D721Med (cell line): Measurements from ENCODE around the gene KLHL33.

ENCODE experiments used
- DNase-seq: peaks from one replicate; pipeline ENCODE4 v3.0.0; 2011; ENCODE audit warnings: low spot score; ENCODE audit not compliant: insufficient read length
- FAIRE-seq: peaks from 2 replicates; lab custom pipeline; 2011; peaks lifted over from hg19 to GRCh38; lab: Jason Lieb, UNC
- TF ChIP-seq, protein P1 (sequence below): IDR thresholded peaks from 2 replicates; pipeline ENCODE4 v1.5.1; 2012; ENCODE audit warnings: mild to moderate bottlenecking, control low read depth; ENCODE audit not compliant: insufficient read depth; ENCODE audit errors: missing control alignments

The KLHL33 gene

DNA sequence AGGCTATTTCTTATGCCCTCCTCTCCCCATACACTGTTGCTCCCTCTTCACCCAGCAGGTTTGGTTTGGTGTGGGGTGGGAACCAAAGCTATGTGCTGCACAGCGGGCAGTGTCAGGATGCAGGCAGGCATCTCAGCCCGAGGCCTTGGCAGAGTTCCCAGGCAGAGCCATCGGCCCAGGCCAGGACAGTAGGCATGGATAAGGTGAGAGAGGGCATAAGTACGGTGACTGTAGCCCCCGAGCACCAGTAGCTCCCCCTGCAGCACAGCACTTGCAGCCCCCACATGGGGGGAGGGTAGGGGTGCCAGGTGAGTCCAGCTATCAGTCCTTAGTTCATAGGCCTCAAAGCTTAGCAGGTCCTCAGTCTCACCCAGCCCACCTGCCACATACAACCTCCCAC, 7.2 kb downstream of the KLHL33 start:
- FAIRE-seq: no peak
- TF ChIP-seq, protein P1, sequence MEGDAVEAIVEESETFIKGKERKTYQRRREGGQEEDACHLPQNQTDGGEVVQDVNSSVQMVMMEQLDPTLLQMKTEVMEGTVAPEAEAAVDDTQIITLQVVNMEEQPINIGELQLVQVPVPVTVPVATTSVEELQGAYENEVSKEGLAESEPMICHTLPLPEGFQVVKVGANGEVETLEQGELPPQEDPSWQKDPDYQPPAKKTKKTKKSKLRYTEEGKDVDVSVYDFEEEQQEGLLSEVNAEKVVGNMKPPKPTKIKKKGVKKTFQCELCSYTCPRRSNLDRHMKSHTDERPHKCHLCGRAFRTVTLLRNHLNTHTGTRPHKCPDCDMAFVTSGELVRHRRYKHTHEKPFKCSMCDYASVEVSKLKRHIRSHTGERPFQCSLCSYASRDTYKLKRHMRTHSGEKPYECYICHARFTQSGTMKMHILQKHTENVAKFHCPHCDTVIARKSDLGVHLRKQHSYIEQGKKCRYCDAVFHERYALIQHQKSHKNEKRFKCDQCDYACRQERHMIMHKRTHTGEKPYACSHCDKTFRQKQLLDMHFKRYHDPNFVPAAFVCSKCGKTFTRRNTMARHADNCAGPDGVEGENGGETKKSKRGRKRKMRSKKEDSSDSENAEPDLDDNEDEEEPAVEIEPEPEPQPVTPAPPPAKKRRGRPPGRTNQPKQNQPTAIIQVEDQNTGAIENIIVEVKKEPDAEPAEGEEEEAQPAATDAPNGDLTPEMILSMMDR: no peak
- DNase-seq: no peak

DNA sequence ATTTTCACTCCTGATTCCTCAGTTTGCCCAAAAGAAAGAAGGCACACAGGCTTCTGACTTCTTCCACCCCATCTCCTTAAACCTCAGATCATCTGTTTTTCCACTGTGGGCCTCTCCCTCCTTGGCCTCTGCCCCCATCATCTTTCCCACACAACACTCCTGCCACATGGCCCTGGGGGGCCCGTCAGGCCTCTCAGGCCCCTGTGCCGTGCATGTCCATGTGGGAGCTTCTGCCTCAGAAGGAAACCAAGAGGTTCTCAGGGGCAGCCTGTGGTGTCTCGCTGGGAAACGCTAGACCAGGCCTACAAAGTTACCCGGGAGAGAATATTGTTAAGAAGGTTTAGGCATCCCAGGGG, 8.0 kb downstream of the KLHL33 start:
- TF ChIP-seq, protein P1: no peak
- DNase-seq (no peak), FAIRE-seq (no peak)

DNA sequence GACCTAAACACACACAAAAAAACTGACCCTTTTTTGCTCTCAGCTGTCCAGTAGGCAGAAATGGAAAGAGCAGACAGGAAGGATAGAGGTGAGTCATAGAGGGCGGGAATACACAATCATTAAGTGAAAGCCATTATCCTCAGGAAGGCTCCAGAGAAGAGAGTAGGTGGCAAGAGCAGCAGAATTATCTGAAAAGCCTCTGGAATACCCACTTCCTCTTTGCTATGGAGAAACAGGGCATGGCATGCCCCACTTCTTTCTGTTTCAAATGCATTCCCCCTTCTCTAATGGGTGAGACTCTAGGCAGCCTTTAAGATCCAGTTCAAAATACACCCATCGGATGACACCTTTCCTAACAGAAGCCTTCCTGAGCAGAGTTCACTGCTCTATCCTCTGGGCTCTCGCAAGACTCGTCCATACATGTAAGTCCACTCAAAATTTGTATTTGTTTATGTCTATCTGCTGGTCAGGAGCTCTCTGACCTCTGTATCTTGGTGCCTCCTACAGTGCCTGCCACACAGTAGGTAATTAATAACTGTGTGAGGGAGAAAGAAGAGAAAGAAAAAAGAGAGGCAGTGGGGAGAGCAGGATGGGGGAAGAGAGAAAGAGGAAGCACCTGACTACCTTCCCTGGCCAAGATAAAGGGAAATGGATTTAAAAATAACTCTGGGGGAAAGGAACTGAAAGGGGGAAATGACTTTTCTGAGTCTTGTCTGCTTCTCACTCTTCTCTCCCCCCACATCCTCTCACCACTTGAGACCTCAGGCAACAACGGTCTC, 8.5 kb downstream of the KLHL33 start:
- FAIRE-seq (no peak), DNase-seq (no peak)
- TF ChIP-seq, protein P1: no peak

DNA sequence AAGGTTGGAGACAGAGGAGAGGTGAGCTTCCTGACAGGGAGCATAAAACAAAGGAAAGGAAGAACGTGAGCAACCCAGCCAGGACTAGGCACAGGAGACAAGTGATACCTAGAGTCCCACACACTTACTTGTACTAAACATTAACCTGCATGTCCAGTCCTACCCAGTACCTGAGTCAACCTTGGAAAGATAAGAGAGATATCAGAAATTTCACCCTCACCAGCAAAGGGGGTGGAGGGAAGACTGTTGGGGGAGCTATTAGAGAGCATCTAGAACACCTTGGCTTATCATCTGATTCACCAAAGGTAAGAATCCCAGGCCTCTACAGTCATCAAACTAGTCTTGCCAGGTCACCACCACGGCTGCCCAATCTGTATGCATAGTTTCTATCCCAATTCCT, 11.1 kb downstream of the KLHL33 start:
- FAIRE-seq: no peak
- no peak for DNase-seq
- TF ChIP-seq, protein P1: no peak

DNA sequence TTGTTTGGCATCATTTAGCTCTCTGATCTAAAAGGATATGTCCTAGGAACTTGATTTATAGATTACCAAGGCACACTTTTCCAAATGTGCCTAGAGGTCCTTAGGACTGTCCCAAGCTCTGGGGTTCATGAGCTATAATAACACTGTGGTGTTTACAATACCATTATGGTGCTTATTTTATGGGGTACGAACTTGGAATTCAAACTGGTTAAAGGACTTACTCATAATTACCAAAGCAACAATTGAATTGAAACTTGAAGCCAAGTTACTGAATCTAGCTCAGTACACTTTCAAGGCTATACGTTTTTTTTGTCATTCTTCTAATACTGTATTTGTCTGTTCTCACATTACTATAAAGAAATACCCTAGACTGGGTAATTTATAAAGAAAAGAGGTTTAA, 13.1 kb downstream of the KLHL33 start:
- TF ChIP-seq, protein P1: no peak
- FAIRE-seq (no peak), DNase-seq (no peak)

DNA sequence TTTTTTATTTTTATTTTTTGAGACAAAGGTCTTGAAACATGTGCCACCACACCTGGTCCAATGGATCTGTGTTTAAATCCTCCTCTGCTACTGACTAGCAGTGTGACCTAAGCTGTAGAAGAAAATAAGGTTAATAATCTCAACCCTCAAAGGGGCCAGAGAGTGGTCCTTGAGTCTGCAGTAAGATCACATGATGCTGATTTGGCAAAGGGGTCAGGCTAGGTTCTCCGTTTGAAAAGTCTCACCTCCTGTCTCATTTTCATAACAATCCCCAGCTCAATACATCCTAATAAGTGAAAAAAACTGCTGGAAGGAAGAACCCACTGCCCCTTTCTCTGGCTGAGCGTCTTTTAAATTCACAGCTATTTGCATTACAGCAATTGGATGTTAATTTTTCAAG, 14.7 kb downstream of the KLHL33 start:
- TF ChIP-seq, protein P1: no peak
- DNase-seq: no peak
- FAIRE-seq: no peak

DNA sequence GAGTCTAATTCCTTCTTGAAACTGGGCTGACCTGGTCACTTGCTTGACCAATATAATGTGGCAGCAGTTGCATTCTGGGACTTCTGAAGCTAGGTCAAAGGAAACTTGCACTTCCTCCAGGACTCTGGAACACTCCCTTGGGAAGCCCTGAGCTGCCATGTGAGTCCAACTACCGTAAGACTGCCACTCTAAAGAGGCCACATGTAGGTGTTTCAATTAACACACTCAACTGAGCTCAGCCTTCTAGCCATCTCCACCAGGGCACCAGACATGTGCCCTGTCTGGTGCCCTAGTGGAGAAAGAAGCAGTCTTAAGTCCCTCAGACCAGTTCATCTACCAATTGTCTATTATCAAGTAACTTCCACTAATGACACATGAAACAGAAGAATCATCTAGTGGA, 16.5 kb downstream of the KLHL33 start:
- FAIRE-seq: no peak
- no peak for DNase-seq
- TF ChIP-seq, protein P1: no peak
